ENCODE results near the gene RHBDL1. TPM values are rescaled to one million over a fixed set of nuclear protein-coding genes. Genes with fewer than 3 reads are reported as not detected.

RHBDL1 gene
- total RNA-seq, 3 donors from 2014 or later (not counting 1 experiment from before 2014, with no cell fraction given) = 2.9 to 4.2 (median 4.2) TPM

DNA sequence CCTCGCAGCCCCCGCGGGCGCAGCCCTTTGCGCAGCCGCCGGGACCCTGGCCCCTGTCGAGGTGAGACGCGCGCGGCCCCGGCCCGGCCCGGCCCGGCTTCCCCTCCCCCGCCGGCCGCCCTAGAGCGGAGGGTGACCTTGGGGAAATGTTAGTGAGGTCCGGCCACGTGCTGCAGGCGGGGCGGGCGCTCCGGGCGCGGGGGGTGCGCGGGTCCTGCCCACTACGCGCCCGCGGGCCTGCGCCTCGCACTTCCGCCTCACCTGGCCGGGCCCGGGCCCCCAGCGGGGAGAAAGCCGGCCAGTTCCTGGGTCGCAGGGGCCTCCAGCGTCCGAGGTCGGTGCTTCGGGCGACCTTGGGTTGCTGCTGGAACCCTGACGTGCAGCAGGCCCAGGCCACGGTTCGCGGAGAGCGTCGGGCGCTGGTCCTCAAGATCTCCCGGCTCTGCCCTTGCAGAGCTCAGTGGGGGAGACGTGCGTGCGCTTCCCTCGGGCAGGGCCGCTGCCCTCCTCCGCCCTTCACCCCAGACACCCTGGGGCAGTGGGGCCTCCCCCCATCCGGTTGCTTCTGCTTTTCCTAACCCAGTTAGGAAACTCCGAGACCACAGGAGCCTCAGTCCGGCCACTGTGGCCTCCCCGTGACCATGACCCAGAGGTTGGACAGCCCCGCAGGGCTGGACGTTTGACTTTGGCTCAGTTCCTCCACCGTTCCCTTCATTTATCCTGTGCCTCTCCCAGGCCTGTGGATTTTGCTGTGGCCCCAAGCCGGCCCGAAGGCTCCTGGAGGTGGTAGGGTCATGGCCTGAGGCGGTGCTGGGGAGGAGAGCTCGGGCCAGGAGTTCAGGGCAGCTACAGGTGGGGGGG is 33.1 kb upstream of the RHBDL1 start:
- no peak for TF ChIP-seq CTCF (IDR thresholded peaks at IDR 0.05)
- H3K4me3 ChIP-seq (ENCODE audit: low read length) = peak overlapping the region; percentile 42

GRCh38 chr16:643050-643368 is 32.5 kb upstream of the RHBDL1 start:
- intact Hi-C loops (cut with micrococcal nuclease) = no loop called here
- Histone ChIP-seq H3K4me1 (ENCODE audit: control insufficient read depth, insufficient read depth, low read length) (peaks cover 31% of the 10 kb centered on the region), H3K9me3 (ENCODE audit: control insufficient read depth, insufficient read depth, low read length) (no peaks in the 10 kb centered on the region), H3K27me3 (ENCODE audit: control insufficient read depth, insufficient read depth, low read length) (no peaks in the 10 kb centered on the region), H3K36me3 (ENCODE audit: control insufficient read depth, insufficient read depth, low read length) (no peaks in the 10 kb centered on the region), H3K27ac (ENCODE audit: low read length) (no peak overlapping the region), H3K4me3 (ENCODE audit: low read length) (no peak overlapping the region)
- DNase-seq (no peak), ATAC-seq (no peak)
- Mint-ChIP-seq H3K36me3 (no peaks in the 10 kb centered on the region), H3K27me3 (ENCODE audit: low read depth in 2 of 2) (no peaks in the 10 kb centered on the region), H3K4me3 (peak overlapping the region; percentile 75), H3K9me3 (no peaks in the 10 kb centered on the region), H3K27ac (no peak overlapping the region), H3K4me1 (peaks cover 0 to 13% of the 10 kb centered on the region in 2 donors)
- TF ChIP-seq CTCF (IDR thresholded peaks at IDR 0.05) = no peak
- 90% methylated on average over 11 of the region's 13 CpGs for WGBS (ENCODE audit: insufficient coverage)

More for the DNA sequence above, 33.1 kb upstream of the RHBDL1 start:
- Histone ChIP-seq H3K9me3 (ENCODE audit: control insufficient read depth, insufficient read depth, low read length) (no peaks in the 10 kb centered on the region), H3K27me3 (ENCODE audit: control insufficient read depth, insufficient read depth, low read length) (no peaks in the 10 kb centered on the region), H3K4me1 (ENCODE audit: control insufficient read depth, insufficient read depth, low read length) (peaks cover 31% of the 10 kb centered on the region), H3K27ac (ENCODE audit: low read length) (no peak overlapping the region), H3K36me3 (ENCODE audit: control insufficient read depth, insufficient read depth, low read length) (no peaks in the 10 kb centered on the region)
- peak overlapping the region; percentile 75 for H3K4me3 Mint-ChIP-seq
- H3K36me3 Mint-ChIP-seq = no peaks in the 10 kb centered on the region
- H3K9me3 Mint-ChIP-seq = no peaks in the 10 kb centered on the region
- no peaks in the 10 kb centered on the region for H3K27me3 Mint-ChIP-seq (ENCODE audit: low read depth in 2 of 2)
- ATAC-seq (peak; percentile 47 to 71 (median 61)), DNase-seq (peak in 1 of 2 donors; percentile 42)
- H3K4me1 Mint-ChIP-seq = peaks cover 0 to 13% of the 10 kb centered on the region in 2 donors
- no peak overlapping the region for H3K27ac Mint-ChIP-seq
- intact Hi-C loops (cut with micrococcal nuclease) = no loop called here
- WGBS (ENCODE audit: insufficient coverage) = 8% methylated on average over 72 of the region's 72 CpGs

DNA sequence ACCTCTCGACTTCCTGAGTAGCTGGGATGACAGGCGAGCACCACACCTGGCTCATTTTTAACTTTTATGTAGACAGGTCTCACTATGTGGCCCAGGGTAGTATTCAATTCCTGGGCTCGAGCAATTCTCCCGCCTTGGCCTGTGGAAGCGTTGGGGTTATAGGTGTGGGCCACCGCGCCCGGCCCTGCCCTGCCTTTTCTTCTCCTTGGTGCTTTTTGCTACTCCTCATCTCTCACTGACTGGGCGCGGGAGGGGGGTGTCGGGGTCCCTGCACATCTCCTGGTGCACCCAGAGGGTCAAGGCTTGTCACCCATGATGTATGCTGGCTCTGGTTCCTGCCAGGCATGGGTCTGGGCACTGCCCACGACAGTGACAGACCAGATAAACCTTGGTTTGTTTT is 30.9 kb upstream of the RHBDL1 start:
- Mint-ChIP-seq H3K9me3 (no peaks in the 10 kb centered on the region), H3K36me3 (no peaks in the 10 kb centered on the region), H3K27ac (no peak overlapping the region), H3K4me3 (peak overlapping the region; percentile 8), H3K27me3 (ENCODE audit: low read depth in 2 of 2) (no peaks in the 10 kb centered on the region), H3K4me1 (peaks cover 0 to 18% of the 10 kb centered on the region in 2 donors)
- WGBS (ENCODE audit: insufficient coverage) = 96% methylated on average over 12 of the region's 12 CpGs
- DNase-seq (no peak), ATAC-seq (no peak)
- Histone ChIP-seq H3K4me1 (ENCODE audit: control insufficient read depth, insufficient read depth, low read length) (peaks cover 38% of the 10 kb centered on the region), H3K27me3 (ENCODE audit: control insufficient read depth, insufficient read depth, low read length) (no peaks in the 10 kb centered on the region), H3K4me3 (ENCODE audit: low read length) (no peak overlapping the region), H3K9me3 (ENCODE audit: control insufficient read depth, insufficient read depth, low read length) (no peaks in the 10 kb centered on the region), H3K27ac (ENCODE audit: low read length) (no peak overlapping the region), H3K36me3 (ENCODE audit: control insufficient read depth, insufficient read depth, low read length) (no peaks in the 10 kb centered on the region)
- no peak for TF ChIP-seq CTCF (IDR thresholded peaks at IDR 0.05)
- intact Hi-C loops (cut with micrococcal nuclease) = no loop called here

Data from natural killer cell (primary cell).